ENCODE results near the gene PTPN23.

DNA sequence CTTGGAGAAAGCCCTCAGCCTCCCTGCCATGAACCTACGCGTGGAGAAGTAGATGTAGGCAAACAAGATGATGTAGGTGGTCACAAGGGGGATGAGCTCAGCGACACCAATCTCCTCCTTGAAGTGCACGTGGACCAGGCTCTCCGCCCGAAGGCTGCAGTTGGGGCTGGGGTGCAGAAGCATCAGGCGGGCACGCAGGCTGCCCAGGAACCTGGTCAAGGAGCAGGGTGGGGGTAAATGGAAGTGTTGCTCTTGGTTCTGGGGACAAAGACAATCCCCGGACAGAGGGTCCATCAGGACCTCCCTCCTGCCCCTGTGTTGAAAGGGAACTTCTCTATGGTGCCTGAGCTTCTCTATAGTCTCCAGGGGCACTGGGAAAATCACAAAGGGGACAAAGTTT is 45.1 kb downstream of the PTPN23 start:
- TF ChIP-seq, protein P1, sequence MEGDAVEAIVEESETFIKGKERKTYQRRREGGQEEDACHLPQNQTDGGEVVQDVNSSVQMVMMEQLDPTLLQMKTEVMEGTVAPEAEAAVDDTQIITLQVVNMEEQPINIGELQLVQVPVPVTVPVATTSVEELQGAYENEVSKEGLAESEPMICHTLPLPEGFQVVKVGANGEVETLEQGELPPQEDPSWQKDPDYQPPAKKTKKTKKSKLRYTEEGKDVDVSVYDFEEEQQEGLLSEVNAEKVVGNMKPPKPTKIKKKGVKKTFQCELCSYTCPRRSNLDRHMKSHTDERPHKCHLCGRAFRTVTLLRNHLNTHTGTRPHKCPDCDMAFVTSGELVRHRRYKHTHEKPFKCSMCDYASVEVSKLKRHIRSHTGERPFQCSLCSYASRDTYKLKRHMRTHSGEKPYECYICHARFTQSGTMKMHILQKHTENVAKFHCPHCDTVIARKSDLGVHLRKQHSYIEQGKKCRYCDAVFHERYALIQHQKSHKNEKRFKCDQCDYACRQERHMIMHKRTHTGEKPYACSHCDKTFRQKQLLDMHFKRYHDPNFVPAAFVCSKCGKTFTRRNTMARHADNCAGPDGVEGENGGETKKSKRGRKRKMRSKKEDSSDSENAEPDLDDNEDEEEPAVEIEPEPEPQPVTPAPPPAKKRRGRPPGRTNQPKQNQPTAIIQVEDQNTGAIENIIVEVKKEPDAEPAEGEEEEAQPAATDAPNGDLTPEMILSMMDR (IDR thresholded peaks at IDR 0.05; ENCODE audit: low read depth, low read length, poor library complexity, severe bottlenecking): no peak
- no peak for TF ChIP-seq EZH2phosphoT487 (IDR thresholded peaks at IDR 0.05; ENCODE audit: borderline replicate concordance, low read length)
